Thymus (tissue), 14 donors: ENCODE measurements around the gene CCT6B. TPM values are rescaled to one million over a fixed set of nuclear protein-coding genes. Genes with fewer than 3 reads are reported as not detected.
"Not testable (repeated sequence)": the region's sequence is repeated elsewhere in the genome, so short reads cannot be mapped to it uniquely, and the experiment has no call there.

Source experiments
- DNase-seq, 9 donors: peaks; one replicate each; pipeline ENCODE4 v3.0.0-alpha.2; 2013; ENCODE audit warnings: low spot score in 9 of 9, low read depth in 6 of 9, missing footprints in 1 of 9
- H3K27ac ChIP-seq, 2 donors: one replicate each; pipeline ENCODE4 v1.5.1; 2013; ENCODE audit warnings: control low read depth in 1 of 2, low read depth in 1 of 2, low read length in 1 of 2, mild to moderate bottlenecking in 1 of 2, moderate library complexity in 1 of 2
- H3K27me3 ChIP-seq, 2 donors: one replicate each; pipeline ENCODE4 v1.5.1; 2013; ENCODE audit warnings: low read length in 1 of 2; ENCODE audit not compliant: control insufficient read depth in 2 of 2, insufficient read depth in 1 of 2
- H3K36me3 ChIP-seq, 2 donors: one replicate each; pipeline ENCODE4 v1.5.1; 2013; ENCODE audit warnings: low read length in 1 of 2, mild to moderate bottlenecking in 1 of 2, moderate library complexity in 1 of 2; ENCODE audit not compliant: control insufficient read depth in 2 of 2, insufficient read depth in 2 of 2
- H3K4me1 ChIP-seq, 2 donors: one replicate each; pipeline ENCODE4 v1.5.1; 2013; ENCODE audit warnings: low read length in 2 of 2; ENCODE audit not compliant: control insufficient read depth in 2 of 2, insufficient read depth in 2 of 2
- H3K4me3 ChIP-seq, 2 donors: one replicate each; pipeline ENCODE4 v1.5.1; 2013; ENCODE audit warnings: low read length in 2 of 2, control low read depth in 1 of 2, mild to moderate bottlenecking in 1 of 2
- H3K9me3 ChIP-seq, 2 donors: one replicate each; pipeline ENCODE4 v1.5.1; 2013; ENCODE audit warnings: low read length in 1 of 2, mild to moderate bottlenecking in 1 of 2; ENCODE audit not compliant: control insufficient read depth in 2 of 2, insufficient read depth in 1 of 2
- WGBS: extraction: QIAGEN DNeasy Blood & Tissue Kit; methylation state at CpG from one replicate; pipeline ENCODE4 v1.1.7; 2013; 5-methylcytosine and 5-hydroxymethylcytosine counted together
- long read RNA-seq, 10 donors: transcript quantifications; one replicate each; lab custom pipeline, GENCODE V29; 2026
- polyA plus RNA-seq: library from polyadenylated mRNA; stranded (reverse); fragments of 200-250 nt; gene quantifications from one replicate; pipeline ENCODE4 v1.2.3, GENCODE V29; 2013
- total RNA-seq: library from RNA; stranded (reverse); fragments of 120-200 nt; gene quantifications from one replicate; pipeline ENCODE4 v1.2.4, GENCODE V29; 2013
- donor health status: healthy.

The CCT6B gene
- total RNA-seq (1.3 TPM), polyA plus RNA-seq (4.0 TPM)
- long read RNA-seq, donor 1: 0 reads
- long read RNA-seq, donor 2: 0 reads
- long read RNA-seq, donor 3, partial matches to known transcripts: 40 of 42 reads
- long read RNA-seq, donor 3, other reads (novel, unspliced or antisense): 0 of 42 reads
- long read RNA-seq, donor 4: 0 reads
- long read RNA-seq, donor 5: 0 reads
- long read RNA-seq, donor 6, partial matches to known transcripts: 0 of 1 reads
- long read RNA-seq, donor 6, other reads (novel, unspliced or antisense): 0 of 1 reads
- long read RNA-seq, donor 7: 0 reads
- long read RNA-seq, donor 8: 0 reads
- long read RNA-seq, donor 9: 0 reads
- long read RNA-seq, donor 10: 0 reads

DNA sequence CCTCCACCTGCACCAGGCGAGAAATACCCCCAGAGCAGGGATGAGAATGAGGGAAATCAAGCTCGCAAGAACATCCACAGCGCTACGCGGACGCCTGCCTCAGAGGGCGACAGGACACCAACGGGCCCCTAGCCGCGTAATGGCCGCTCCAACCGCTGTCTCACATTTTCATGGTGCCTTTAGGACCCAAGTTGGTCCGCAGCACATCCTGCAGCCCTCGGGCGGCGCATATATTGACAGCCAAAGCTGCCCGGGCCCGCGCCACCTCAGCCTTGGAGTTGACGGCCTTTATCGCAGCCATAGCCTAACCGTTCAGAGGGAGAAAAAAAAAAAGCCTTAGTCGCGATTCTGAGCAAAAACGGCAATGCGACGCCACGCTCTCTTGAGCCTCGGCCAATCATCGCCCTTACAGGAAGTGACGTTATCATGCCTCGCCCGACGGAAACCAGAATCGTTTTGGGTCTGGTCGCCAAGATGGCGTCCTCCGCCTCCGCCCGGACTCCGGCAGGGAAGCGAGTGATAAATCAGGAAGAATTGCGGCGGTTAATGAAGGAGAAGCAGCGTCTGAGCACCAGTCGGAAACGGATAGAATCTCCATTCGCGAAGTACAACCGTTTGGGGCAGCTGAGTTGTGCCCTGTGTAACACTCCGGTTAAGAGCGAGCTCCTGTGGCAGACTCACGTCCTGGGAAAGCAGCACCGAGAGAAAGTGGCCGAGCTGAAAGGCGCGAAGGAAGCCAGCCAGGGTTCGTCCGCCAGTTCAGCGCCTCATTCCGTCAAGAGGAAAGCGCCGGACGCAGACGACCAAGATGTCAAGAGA lies at the start of gene CCT6B, which contains the start of gene ZNF830:
Gene CCT6B, minus strand, starts transcription at position 368 of the 819 bp plus-strand sequence. Its CDS starts 67 bp downstream, at position 301.
Gene ZNF830, plus strand, starts transcription at position 448 of the 819 bp plus-strand sequence. Its CDS starts 27 bp downstream, at position 475.
- Histone ChIP-seq H3K4me3 (peak within 1 kb of the TSS; percentile 92 to 94), H3K27me3 (peaks cover 3 to 6% of the 10 kb centered on the region in 2 donors), H3K4me1 (peaks cover 7 to 8% of the 10 kb centered on the region in 2 donors), H3K27ac (peak within 1 kb of the TSS; percentile 94 to 98), H3K36me3 (peaks cover 8 to 20% of the 10 kb centered on the region in 2 donors), H3K9me3 (no peaks in the 10 kb centered on the region)
- peak; percentile 91 to 99 (median 95) for DNase-seq
- WGBS: under 1% methylated on average over 65 of the region's 65 CpGs

- DNase-seq: no peak
- H3K4me1 ChIP-seq: no peaks in the 10 kb centered on the region
- no peak overlapping the region for H3K4me3 ChIP-seq
- H3K27ac ChIP-seq: no peak overlapping the region
- H3K27me3 ChIP-seq: no peaks in the 10 kb centered on the region
- H3K36me3 ChIP-seq: peaks cover 34 to 44% of the 10 kb centered on the region in 2 donors
- H3K9me3 ChIP-seq: no peaks in the 10 kb centered on the region
- 97% methylated on average over 3 of the region's 3 CpGs for WGBS
Measured at GRCh38 chr17:35010093-35010492, 48.8 kb upstream of the CCT6B start.

- Histone ChIP-seq H3K4me1 (no peaks in the 10 kb centered on the region), H3K36me3 (peaks cover 55 to 62% of the 10 kb centered on the region in 2 donors), H3K27ac (no peak overlapping the region), H3K4me3 (no peak overlapping the region), H3K27me3 (no peaks in the 10 kb centered on the region), H3K9me3 (no peaks in the 10 kb centered on the region)
- no peak for DNase-seq
- WGBS: 98% methylated on average over 1 of the region's 1 CpG
Measured at GRCh38 chr17:35006961-35007360, 45.7 kb upstream of the CCT6B start.

- no peaks in the 10 kb centered on the region for H3K27me3 ChIP-seq
- H3K27ac ChIP-seq: no peak overlapping the region
- no peaks in the 10 kb centered on the region for H3K9me3 ChIP-seq
- H3K4me3 ChIP-seq: no peak overlapping the region
- H3K4me1 ChIP-seq: no peaks in the 10 kb centered on the region
- no peak for DNase-seq
- whole genome bisulfite sequencing: 97% methylated on average over 4 of the region's 4 CpGs
- peaks cover 55 to 59% of the 10 kb centered on the region in 2 donors for H3K36me3 ChIP-seq
Measured at GRCh38 chr17:35006345-35006744, 45.1 kb upstream of the CCT6B start.

DNA sequence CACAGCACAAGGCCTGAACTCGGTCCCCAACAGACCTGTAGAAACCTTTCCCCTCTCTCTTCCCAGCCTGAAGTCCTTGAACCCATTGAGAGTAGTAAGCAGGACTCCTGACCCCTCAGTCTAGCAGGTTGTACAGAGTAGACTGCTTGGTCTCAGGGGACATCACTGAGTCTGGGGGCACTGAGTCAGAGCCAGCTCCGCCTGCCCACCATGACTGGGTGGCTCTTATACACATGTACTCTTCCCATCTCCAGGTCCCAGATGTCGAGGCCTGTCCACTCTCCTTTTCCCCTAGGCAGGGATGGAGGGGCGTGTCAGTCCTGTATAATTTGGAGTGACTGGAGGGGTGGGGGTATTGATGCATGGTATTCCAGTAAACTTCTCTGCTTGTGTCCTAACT lies 42.5 kb upstream of the CCT6B start:
- Histone ChIP-seq H3K36me3 (peaks cover 55 to 63% of the 10 kb centered on the region in 2 donors), H3K4me1 (no peaks in the 10 kb centered on the region), H3K27me3 (no peaks in the 10 kb centered on the region), H3K27ac (no peak overlapping the region), H3K9me3 (no peaks in the 10 kb centered on the region), H3K4me3 (no peak overlapping the region)
- over 99% methylated on average over 4 of the region's 4 CpGs for WGBS
- no peak for DNase-seq

DNA sequence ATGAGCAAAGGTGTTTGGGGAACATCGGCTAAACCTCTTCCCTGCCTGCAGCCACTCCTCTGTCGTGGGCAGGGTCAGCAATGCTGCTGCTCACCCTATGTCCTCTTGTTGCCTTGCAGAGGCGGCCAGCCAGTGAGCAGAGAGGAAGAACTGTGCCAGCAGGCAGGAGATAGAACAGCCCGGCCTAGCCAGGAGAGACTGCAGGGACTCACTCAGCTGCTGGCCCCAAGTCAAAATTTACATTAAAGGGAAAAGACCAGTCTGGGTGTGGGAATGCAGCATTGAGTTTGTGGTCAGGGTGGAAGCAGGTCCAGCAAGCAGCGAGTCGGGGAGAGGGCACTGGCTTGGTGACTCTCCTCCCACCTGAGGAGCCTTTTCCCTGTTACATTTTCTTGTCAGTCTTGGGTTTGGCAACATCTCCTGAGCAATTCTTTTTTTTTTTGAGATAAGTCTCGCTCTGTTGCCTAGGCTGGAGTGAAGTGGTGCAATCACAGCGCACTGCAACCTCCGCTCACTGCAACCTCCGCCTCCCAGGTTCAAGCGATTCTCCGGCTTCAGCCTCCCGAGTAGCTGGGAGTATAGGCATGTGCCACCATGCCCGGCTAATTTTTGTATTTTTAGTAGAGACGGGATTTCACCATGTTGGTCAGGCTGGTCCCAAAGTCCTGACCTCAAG lies 41.8 kb upstream of the CCT6B start:
- Histone ChIP-seq H3K27me3 (no peaks in the 10 kb centered on the region), H3K36me3 (peaks cover 54 to 65% of the 10 kb centered on the region in 2 donors), H3K9me3 (no peaks in the 10 kb centered on the region), H3K4me3 (no peak overlapping the region), H3K4me1 (peaks cover 3 to 5% of the 10 kb centered on the region in 2 donors), H3K27ac (peak overlapping the region in 1 of 2 donors; percentile 33)
- no peak for DNase-seq
- WGBS: 94% methylated on average over 15 of the region's 15 CpGs

DNA sequence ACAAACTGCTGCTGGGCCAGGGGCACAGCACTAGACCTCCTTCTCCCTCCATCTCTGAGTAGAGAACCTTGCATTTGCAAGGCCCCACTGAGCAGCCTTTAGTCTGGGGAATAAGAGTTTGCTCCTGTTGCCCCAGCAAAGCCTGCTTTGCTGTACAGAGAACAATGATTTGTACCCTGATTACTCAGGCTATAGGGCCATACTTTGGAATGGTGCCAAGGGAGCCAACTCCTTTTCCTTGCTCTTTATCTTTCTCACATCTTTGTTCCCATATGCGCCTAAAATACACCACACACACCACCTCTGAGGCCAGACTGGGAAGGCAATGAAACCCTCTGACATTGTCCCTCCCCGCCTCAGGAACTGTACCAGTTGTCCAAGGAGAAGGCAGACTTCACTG lies 40.3 kb upstream of the CCT6B start:
- no peaks in the 10 kb centered on the region for H3K27me3 ChIP-seq
- H3K9me3 ChIP-seq: no peaks in the 10 kb centered on the region
- H3K4me3 ChIP-seq: no peak overlapping the region
- no peak for DNase-seq
- no peak overlapping the region for H3K27ac ChIP-seq
- peaks cover 3 to 13% of the 10 kb centered on the region in 2 donors for H3K4me1 ChIP-seq
- peaks cover 50 to 60% of the 10 kb centered on the region in 2 donors for H3K36me3 ChIP-seq
- 98% methylated on average over 2 of the region's 2 CpGs for WGBS

GRCh38 chr17:35000965-35001364 lies 39.7 kb upstream of the CCT6B start:
- WGBS: 98% methylated on average over 14 of the region's 14 CpGs
- not testable (repeated sequence) for H3K27ac ChIP-seq, H3K27me3 ChIP-seq, H3K4me3 ChIP-seq, H3K9me3 ChIP-seq, DNase-seq
- Histone ChIP-seq H3K36me3 (peaks cover 56 to 63% of the 10 kb centered on the region in 2 donors), H3K4me1 (peaks cover 3 to 13% of the 10 kb centered on the region in 2 donors)
